NCI-H748 (cell line): ENCODE results near the gene WDR90.

Source experiments
- DNase-seq: peaks from one replicate; lab custom pipeline; 2025; ENCODE audit not compliant: unreplicated experiment; lab: John Stamatoyannopoulos, UW

WDR90 gene

GRCh38 chr16:637081-638018, 11.8 kb upstream of the WDR90 start:
- DNase-seq = peak; percentile 51

GRCh38 chr16:638034-638543, 11.1 kb upstream of the WDR90 start:
- DNase-seq = no peak

GRCh38 chr16:638836-639235, 10.3 kb upstream of the WDR90 start:
- DNase-seq = no peak

- DNase-seq = no peak
Observed at GRCh38 chr16:640614-641013, 8.6 kb upstream of the WDR90 start.

DNA sequence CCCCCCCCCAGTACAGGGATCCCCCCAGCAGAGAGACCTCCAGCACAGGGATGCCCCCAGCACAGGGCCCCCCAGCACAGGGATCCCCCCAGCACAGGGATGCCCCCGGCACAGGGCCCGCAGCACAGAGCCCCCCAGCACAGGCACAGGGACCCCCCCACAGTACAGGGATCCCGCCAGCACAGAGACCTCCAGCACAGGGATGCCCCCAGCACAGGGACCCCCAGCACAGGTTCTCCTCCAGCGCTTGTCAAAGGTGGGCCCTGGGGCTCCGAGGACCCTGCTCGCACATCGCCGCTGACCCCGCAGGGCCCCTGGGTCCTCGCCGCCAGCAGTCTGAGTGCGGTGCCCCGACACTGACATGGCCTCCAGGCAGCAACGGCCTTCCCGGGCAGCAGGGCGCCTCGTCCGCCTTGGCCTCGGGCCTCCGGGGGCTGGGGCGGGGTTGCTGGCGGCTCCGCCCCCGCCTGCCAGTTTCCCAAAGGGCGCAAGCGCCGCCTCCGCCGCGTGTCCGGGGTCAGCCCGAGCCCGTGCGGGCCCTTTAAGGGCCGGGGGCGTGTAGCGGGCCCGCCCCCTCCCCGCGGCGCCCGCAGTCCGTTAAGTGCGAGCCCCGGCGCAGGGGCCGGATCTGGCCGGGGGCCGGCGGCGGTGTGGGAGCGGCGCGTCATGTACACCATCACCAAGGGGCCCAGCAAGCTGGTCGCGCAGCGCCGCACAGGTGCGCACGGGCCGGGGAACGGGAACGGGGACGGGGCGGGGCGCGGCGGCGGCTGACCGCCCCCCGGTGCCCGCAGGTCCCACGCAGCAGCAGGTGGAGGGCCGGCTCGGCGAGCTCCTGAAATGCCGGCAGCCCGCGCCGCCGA, 7.6 kb upstream of the WDR90 start, which contains the start of gene MCRIP2:
MCRIP2 (plus strand) TSS at position 503 of the 863 bp plus-strand sequence; CDS start at position 667, 164 bp downstream.
- DNase-seq = peak; percentile 79

GRCh38 chr16:642189-643049, 6.7 kb upstream of the WDR90 start:
- DNase-seq = peak; percentile 40

DNA sequence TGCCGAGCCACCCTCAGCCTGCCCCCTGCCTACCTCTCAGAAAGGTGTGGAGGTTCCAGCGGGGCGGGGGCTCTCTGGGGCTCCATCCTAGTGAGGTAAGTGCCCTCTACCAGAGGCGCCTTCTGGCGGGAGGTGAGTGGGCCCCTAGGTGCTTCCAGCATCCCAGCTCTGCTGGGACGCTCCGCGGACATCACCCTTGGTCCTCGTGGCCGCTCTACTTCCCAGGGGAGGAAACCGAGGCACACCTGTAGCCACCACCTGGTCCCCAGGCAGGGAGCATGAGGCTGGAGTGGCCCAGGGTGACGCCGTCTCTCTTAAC, 6.2 kb upstream of the WDR90 start:
- DNase-seq = no peak

- DNase-seq = no peak
Observed at GRCh38 chr16:644556-644955, 4.6 kb upstream of the WDR90 start.

- no peak for DNase-seq
Observed at GRCh38 chr16:645852-646678, 3.1 kb upstream of the WDR90 start.

DNA sequence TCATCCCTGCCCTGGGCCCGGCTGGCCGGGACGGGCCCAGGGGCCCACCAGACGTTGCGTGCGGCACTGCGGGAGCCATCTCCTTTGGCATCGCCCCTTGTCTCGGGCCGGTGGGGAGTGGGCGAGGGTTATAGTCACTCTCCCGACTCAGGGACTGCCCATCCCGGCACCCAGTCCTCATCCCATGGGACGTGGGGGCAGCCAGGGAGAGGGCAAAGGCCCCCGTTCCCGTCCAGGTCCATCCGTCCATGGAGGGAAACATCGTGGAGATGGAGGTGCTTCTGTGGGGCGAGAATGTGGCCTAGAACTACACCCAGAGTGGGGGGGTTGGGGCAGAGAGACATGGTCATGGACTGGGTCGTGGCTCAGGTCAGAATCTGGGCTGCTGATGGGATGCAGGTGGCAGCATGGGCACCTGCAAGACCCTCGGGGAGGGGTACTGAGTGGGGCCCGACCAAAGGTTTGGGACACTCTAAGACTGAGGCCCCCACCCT, 2.4 kb upstream of the WDR90 start:
- no peak for DNase-seq

DNA sequence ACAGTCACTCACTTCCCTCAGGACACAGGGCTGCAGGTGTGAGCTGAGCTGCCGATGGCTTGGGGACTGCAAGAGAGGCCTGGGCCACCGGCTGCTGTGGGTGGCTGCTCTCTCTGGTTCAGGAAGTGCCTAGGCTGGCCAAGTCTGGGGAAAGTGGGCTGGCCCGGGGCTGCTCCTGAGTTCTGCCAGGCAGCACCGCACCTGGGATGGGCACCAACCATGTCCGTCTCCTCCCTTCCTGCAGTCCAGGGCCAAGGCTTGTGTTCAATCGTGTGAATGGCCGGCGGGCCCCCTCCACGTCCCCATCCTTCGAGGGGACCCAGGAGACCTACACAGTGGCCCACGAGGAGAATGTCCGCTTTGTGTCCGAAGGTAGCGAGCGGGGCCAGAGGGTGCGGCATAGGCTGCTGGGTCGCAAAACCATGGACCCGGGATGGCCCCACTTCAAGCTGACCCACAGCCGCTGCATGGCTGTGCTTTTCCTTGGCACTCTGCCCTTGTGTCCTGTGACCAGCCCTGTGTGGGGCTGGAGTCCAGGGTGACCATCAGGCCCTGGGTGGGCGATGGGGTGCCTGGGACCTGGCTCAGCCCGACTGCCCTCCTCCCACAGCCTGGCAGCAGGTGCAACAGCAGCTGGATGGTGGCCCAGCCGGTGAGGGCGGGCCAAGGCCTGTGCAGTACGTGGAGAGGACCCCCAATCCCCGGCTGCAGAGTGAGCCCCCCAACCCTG, 1.8 kb upstream of the WDR90 start:
- DNase-seq = no peak

DNA sequence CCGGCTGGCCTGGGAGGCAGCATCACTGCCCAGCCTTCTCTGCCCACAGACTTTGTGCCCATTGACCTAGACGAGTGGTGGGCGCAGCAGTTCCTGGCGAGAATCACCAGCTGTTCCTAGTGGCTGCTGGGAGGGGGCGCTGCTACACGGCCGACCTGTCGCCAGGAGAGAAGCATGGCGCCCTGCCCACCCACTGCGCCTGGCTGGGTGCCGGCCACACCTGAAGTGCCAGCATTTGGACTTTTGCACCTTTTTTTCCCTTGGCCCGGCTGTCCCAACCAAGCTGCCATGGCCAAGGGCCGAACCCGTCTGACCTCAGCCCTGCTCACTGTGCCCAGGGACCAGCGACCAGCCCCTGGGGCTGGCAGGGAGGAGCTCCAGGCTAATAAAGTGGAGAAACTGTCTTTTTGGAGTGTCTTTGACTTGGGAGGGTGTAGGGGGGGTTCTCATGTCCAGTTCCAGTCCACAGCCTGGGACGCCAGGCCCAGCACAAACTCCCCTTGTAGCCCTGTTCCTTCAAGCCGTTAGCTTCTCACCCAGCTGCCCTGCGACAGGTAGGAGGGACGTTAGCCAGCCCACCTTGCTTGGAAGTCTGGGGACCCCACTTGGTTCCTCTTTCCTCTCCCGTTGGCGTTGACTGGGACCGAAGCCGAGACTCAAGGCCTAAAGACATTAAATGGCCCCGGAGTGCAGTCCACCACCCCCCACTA, 939 bp upstream of the WDR90 start:
- DNase-seq = peak; percentile 56

DNA sequence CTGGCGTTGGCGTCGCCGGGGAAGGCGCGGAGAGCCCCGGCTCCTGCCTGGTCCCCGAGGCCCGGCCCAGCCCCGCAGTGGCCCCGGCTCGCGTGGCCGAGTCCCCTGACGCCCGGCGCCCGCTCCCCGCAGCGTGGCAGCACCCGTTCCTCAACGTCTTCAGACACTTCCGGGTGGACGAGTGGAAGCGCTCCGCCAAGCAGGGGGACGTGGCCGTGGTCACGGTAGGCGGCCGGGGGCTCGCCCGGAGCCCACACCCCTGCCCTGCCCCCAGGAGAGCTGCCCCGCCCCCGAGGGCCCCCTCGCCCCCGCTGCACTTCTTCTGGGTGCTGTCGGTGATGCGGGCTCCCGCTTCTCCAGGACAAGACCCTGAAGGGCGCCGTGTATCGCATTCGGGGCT, 466 bp downstream of the WDR90 start:
- peak; percentile 17 for DNase-seq

DNA sequence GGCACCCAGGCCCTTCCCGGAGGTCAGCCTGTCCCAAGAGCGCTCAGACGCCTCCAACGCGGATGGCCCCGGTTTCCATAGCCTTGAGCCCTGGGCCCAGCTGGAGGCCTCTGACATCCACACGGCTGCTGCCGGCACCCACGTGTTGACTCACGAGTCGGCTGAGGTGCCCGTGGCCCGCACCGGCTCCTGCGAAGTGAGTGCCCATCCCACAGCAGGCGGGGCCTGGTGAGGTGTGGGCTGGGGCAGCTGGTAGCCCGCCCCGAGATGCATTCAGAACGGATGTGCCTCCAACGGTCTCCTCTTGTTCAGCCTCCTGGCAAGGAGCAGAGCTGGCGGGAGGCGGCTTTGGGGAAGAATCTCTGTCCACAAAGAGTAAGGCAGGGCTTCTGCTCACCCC, 2.7 kb downstream of the WDR90 start:
- no peak for DNase-seq

GRCh38 chr16:652454-653305, 3.5 kb downstream of the WDR90 start:
- no peak for DNase-seq

- DNase-seq = no peak
Observed at GRCh38 chr16:654034-654433, 4.9 kb downstream of the WDR90 start.

- DNase-seq = no peak
Observed at GRCh38 chr16:657487-657886, 8.3 kb downstream of the WDR90 start.
